ENCODE data around the gene ANO3. TPM values are rescaled to one million over a fixed set of nuclear protein-coding genes. Genes with fewer than 3 reads are reported as not detected.
"Not testable (repeated sequence)": the region's sequence is repeated elsewhere in the genome, so short reads cannot be mapped to it uniquely, and the experiment has no call there.

The ANO3 gene
- total and polyA plus RNA-seq, 4 experiments from 2014 or later, result not detected

GRCh38 chr11:26595207-26595865 is 263.4 kb downstream of the ANO3 start:
- POLR2A ChIA-PET (ENCODE audit: partially characterized antibody); H3K27ac ChIP-seq (ENCODE audit: low read depth, low read length); H3K4me1 Mint-ChIP-seq; DNase-seq; intact Hi-C loops (cut with micrococcal nuclease); H3K27me3 ChIP-seq (ENCODE audit: insufficient read depth, low read length); H3K4me3 Mint-ChIP-seq; CTCF ChIA-PET (ENCODE audit: partially characterized antibody); H3K4me3 ChIP-seq (ENCODE audit: low read length in 2 of 2); H3K27me3 Mint-ChIP-seq; H3K9me3 ChIP-seq (ENCODE audit: control insufficient read depth in 1 of 2, low read length in 2 of 2); H3K36me3 Mint-ChIP-seq; H3K27ac Mint-ChIP-seq; H3K36me3 ChIP-seq (ENCODE audit: insufficient read depth, low read length); H3K4me1 ChIP-seq (ENCODE audit: insufficient read depth, low read length): not testable (repeated sequence)
- H3K9me3 Mint-ChIP-seq, result peaks cover 3 to 23% (median 7%) of the 10 kb centered on the region in 8 donors

- H3K27ac Mint-ChIP-seq; H3K9me3 ChIP-seq (ENCODE audit: control insufficient read depth in 1 of 2, low read length in 2 of 2); H3K4me1 Mint-ChIP-seq; H3K4me3 ChIP-seq (ENCODE audit: low read length in 2 of 2); H3K27me3 Mint-ChIP-seq; POLR2A ChIA-PET (ENCODE audit: partially characterized antibody); CTCF ChIA-PET (ENCODE audit: partially characterized antibody); H3K4me3 Mint-ChIP-seq; H3K27me3 ChIP-seq (ENCODE audit: insufficient read depth, low read length); H3K27ac ChIP-seq (ENCODE audit: low read depth, low read length); H3K36me3 Mint-ChIP-seq; DNase-seq; H3K4me1 ChIP-seq (ENCODE audit: insufficient read depth, low read length); intact Hi-C loops (cut with micrococcal nuclease); H3K36me3 ChIP-seq (ENCODE audit: insufficient read depth, low read length): not testable (repeated sequence)
- peaks cover 3 to 19% (median 9%) of the 10 kb centered on the region in 8 donors for H3K9me3 Mint-ChIP-seq
Observed at GRCh38 chr11:26597049-26597689, 265.2 kb downstream of the ANO3 start.

GRCh38 chr11:26597899-26598298 is 266.0 kb downstream of the ANO3 start:
- CTCF ChIA-PET (ENCODE audit: partially characterized antibody), result no interaction called here
- H3K4me3 ChIP-seq (ENCODE audit: low read length in 2 of 2), result no peak overlapping the region
- H3K4me1 Mint-ChIP-seq, result no peaks in the 10 kb centered on the region
- H3K9me3 ChIP-seq (ENCODE audit: control insufficient read depth in 1 of 2, low read length in 2 of 2), result no peaks in the 10 kb centered on the region
- intact Hi-C loops (cut with micrococcal nuclease), result no loop called here
- H3K4me3 Mint-ChIP-seq, result no peak overlapping the region
- no peak for DNase-seq
- POLR2A ChIA-PET (ENCODE audit: partially characterized antibody), result no interaction called here
- peaks cover 3 to 20% (median 9%) of the 10 kb centered on the region in 8 donors for H3K9me3 Mint-ChIP-seq
- H3K27ac ChIP-seq (ENCODE audit: low read depth, low read length), result no peak overlapping the region
- H3K36me3 Mint-ChIP-seq, result no peaks in the 10 kb centered on the region
- H3K4me1 ChIP-seq (ENCODE audit: insufficient read depth, low read length), result no peaks in the 10 kb centered on the region
- no peaks in the 10 kb centered on the region for H3K27me3 Mint-ChIP-seq
- no peaks in the 10 kb centered on the region for H3K36me3 ChIP-seq (ENCODE audit: insufficient read depth, low read length)
- no peaks in the 10 kb centered on the region for H3K27me3 ChIP-seq (ENCODE audit: insufficient read depth, low read length)
- H3K27ac Mint-ChIP-seq, result no peak overlapping the region

GRCh38 chr11:26599425-26599824 is 267.5 kb downstream of the ANO3 start:
- Mint-ChIP-seq H3K4me3 (no peak overlapping the region), H3K27me3 (no peaks in the 10 kb centered on the region), H3K4me1 (no peaks in the 10 kb centered on the region), H3K9me3 (peaks cover 1 to 19% (median 8%) of the 10 kb centered on the region in 8 donors), H3K36me3 (no peaks in the 10 kb centered on the region), H3K27ac (no peak overlapping the region)
- no peaks in the 10 kb centered on the region for H3K36me3 ChIP-seq (ENCODE audit: insufficient read depth, low read length)
- no peaks in the 10 kb centered on the region for H3K9me3 ChIP-seq (ENCODE audit: control insufficient read depth in 1 of 2, low read length in 2 of 2)
- ChIA-PET POLR2A (ENCODE audit: partially characterized antibody) (no interaction called here), CTCF (ENCODE audit: partially characterized antibody) (no interaction called here)
- H3K4me1 ChIP-seq (ENCODE audit: insufficient read depth, low read length), result no peaks in the 10 kb centered on the region
- H3K27me3 ChIP-seq (ENCODE audit: insufficient read depth, low read length), result no peaks in the 10 kb centered on the region
- DNase-seq, result no peak
- no peak overlapping the region for H3K27ac ChIP-seq (ENCODE audit: low read depth, low read length)
- intact Hi-C loops (cut with micrococcal nuclease), result no loop called here
- no peak overlapping the region for H3K4me3 ChIP-seq (ENCODE audit: low read length in 2 of 2)

GRCh38 chr11:26599876-26600434 is 268.0 kb downstream of the ANO3 start:
- Histone ChIP-seq H3K4me1 (ENCODE audit: insufficient read depth, low read length) (no peaks in the 10 kb centered on the region), H3K27me3 (ENCODE audit: insufficient read depth, low read length) (no peaks in the 10 kb centered on the region), H3K9me3 (ENCODE audit: control insufficient read depth in 1 of 2, low read length in 2 of 2) (no peaks in the 10 kb centered on the region), H3K36me3 (ENCODE audit: insufficient read depth, low read length) (no peaks in the 10 kb centered on the region), H3K4me3 (ENCODE audit: low read length in 2 of 2) (no peak overlapping the region), H3K27ac (ENCODE audit: low read depth, low read length) (no peak overlapping the region)
- H3K27me3 Mint-ChIP-seq, result no peaks in the 10 kb centered on the region
- H3K4me3 Mint-ChIP-seq, result no peak overlapping the region
- no peak for DNase-seq
- no peak overlapping the region for H3K27ac Mint-ChIP-seq
- H3K9me3 Mint-ChIP-seq, result peaks cover 4 to 19% (median 8%) of the 10 kb centered on the region in 8 donors
- no peaks in the 10 kb centered on the region for H3K36me3 Mint-ChIP-seq
- ChIA-PET POLR2A (ENCODE audit: partially characterized antibody) (no interaction called here), CTCF (ENCODE audit: partially characterized antibody) (no interaction called here)
- H3K4me1 Mint-ChIP-seq, result no peaks in the 10 kb centered on the region
- intact Hi-C loops (cut with micrococcal nuclease), result no loop called here

GRCh38 chr11:26607725-26608506 is 276.0 kb downstream of the ANO3 start:
- H3K36me3 ChIP-seq (ENCODE audit: insufficient read depth, low read length), result no peaks in the 10 kb centered on the region
- CTCF ChIA-PET (ENCODE audit: partially characterized antibody), result no interaction called here
- no peaks in the 10 kb centered on the region for H3K4me1 Mint-ChIP-seq
- H3K27me3 Mint-ChIP-seq, result no peaks in the 10 kb centered on the region
- no peaks in the 10 kb centered on the region for H3K27me3 ChIP-seq (ENCODE audit: insufficient read depth, low read length)
- H3K36me3 Mint-ChIP-seq, result no peaks in the 10 kb centered on the region
- intact Hi-C loops (cut with micrococcal nuclease), result no loop called here
- no peak overlapping the region for H3K27ac Mint-ChIP-seq
- H3K9me3 ChIP-seq (ENCODE audit: control insufficient read depth in 1 of 2, low read length in 2 of 2), result no peaks in the 10 kb centered on the region
- no peaks in the 10 kb centered on the region for H3K4me1 ChIP-seq (ENCODE audit: insufficient read depth, low read length)
- H3K27ac ChIP-seq (ENCODE audit: low read depth, low read length), result no peak overlapping the region
- H3K4me3 ChIP-seq (ENCODE audit: low read length in 2 of 2), result no peak overlapping the region
- H3K9me3 Mint-ChIP-seq, result peaks cover 5 to 23% (median 15%) of the 10 kb centered on the region in 8 donors
- POLR2A ChIA-PET (ENCODE audit: partially characterized antibody), result no interaction called here
- no peak for DNase-seq
- H3K4me3 Mint-ChIP-seq, result no peak overlapping the region

- Histone ChIP-seq H3K27ac (ENCODE audit: low read depth, low read length) (no peak overlapping the region), H3K27me3 (ENCODE audit: insufficient read depth, low read length) (no peaks in the 10 kb centered on the region), H3K4me3 (ENCODE audit: low read length in 2 of 2) (no peak overlapping the region), H3K36me3 (ENCODE audit: insufficient read depth, low read length) (no peaks in the 10 kb centered on the region), H3K4me1 (ENCODE audit: insufficient read depth, low read length) (no peaks in the 10 kb centered on the region), H3K9me3 (ENCODE audit: control insufficient read depth in 1 of 2, low read length in 2 of 2) (no peaks in the 10 kb centered on the region)
- Mint-ChIP-seq H3K27me3 (no peaks in the 10 kb centered on the region), H3K27ac (no peak overlapping the region), H3K36me3 (no peaks in the 10 kb centered on the region), H3K9me3 (peaks cover 5 to 27% (median 17%) of the 10 kb centered on the region in 8 donors), H3K4me1 (no peaks in the 10 kb centered on the region), H3K4me3 (no peak overlapping the region)
- no peak for DNase-seq
- intact Hi-C loops (cut with micrococcal nuclease), result no loop called here
- CTCF ChIA-PET (ENCODE audit: partially characterized antibody), result no interaction called here
- POLR2A ChIA-PET (ENCODE audit: partially characterized antibody), result no interaction called here
Observed at GRCh38 chr11:26608507-26609146, 276.7 kb downstream of the ANO3 start.

Measured in CD4-positive, alpha-beta memory T cell (primary cell).